Measurements from ENCODE around the gene NRDC.

DNA sequence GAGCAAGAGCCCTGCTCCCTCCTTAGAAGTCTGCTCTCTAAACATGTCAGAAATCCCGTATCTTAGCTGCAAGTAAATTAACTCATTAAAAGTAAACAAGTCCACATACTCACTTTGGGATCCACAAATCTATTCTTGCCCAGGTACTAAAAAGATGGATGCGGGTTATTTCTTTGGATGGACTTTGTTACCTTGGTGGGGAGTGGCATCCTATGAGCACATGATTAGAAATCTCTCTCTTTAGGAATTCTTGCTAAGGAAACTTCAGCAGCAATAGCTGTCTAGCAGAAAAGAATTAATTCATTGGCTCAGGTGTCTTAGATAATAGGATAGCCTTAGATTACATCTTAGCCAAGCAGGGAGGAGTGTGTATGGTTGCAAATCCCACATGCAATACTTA is 25.2 kb downstream of the NRDC start:
- TF ChIP-seq, protein P1, sequence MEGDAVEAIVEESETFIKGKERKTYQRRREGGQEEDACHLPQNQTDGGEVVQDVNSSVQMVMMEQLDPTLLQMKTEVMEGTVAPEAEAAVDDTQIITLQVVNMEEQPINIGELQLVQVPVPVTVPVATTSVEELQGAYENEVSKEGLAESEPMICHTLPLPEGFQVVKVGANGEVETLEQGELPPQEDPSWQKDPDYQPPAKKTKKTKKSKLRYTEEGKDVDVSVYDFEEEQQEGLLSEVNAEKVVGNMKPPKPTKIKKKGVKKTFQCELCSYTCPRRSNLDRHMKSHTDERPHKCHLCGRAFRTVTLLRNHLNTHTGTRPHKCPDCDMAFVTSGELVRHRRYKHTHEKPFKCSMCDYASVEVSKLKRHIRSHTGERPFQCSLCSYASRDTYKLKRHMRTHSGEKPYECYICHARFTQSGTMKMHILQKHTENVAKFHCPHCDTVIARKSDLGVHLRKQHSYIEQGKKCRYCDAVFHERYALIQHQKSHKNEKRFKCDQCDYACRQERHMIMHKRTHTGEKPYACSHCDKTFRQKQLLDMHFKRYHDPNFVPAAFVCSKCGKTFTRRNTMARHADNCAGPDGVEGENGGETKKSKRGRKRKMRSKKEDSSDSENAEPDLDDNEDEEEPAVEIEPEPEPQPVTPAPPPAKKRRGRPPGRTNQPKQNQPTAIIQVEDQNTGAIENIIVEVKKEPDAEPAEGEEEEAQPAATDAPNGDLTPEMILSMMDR (IDR thresholded peaks at IDR 0.05): no peak
- TF ChIP-seq POLR2AphosphoS5 (IDR thresholded peaks at IDR 0.05): no peak
- no peak for TF ChIP-seq POLR2A (IDR thresholded peaks at IDR 0.05)

All from suprapubic skin (tissue), 4 donors.